Mesenchymal stem cell (in vitro differentiated cells and primary cell): ENCODE results near the gene FGGY.

Source experiments
- DNase-seq: peaks from one replicate; pipeline ENCODE4 v3.0.0-alpha.2; 2013
- H2AFZ ChIP-seq: one replicate; pipeline ENCODE4 v1.6.1; 2013; ENCODE audit warnings: low read depth, mild to moderate bottlenecking, control low read depth, inconsistent platforms, low read length, moderate library complexity
- H2AK5ac ChIP-seq: 2 replicates; pipeline ENCODE4 v1.6.1; 2013; ENCODE audit warnings: low read length, moderate library complexity, mild to moderate bottlenecking, inconsistent platforms; ENCODE audit not compliant: severe bottlenecking
- H2BK120ac ChIP-seq: one replicate; pipeline ENCODE4 v1.6.1; 2013; ENCODE audit warnings: low read depth, mild to moderate bottlenecking, inconsistent platforms, low read length, moderate library complexity
- H2BK12ac ChIP-seq, 2 experiments: one replicate each; pipeline ENCODE4 v1.6.1; 2013; ENCODE audit warnings: inconsistent platforms in 2 of 2, low read length in 2 of 2, mild to moderate bottlenecking in 2 of 2, moderate library complexity in 2 of 2, control low read depth in 1 of 2
- H2BK15ac ChIP-seq: one replicate; pipeline ENCODE4 v1.6.1; 2013; ENCODE audit warnings: mild to moderate bottlenecking, low read depth, inconsistent platforms; ENCODE audit not compliant: poor library complexity, severe bottlenecking
- H2BK5ac ChIP-seq: 2 replicates; pipeline ENCODE4 v1.6.1; 2013; ENCODE audit warnings: low read depth, mild to moderate bottlenecking, low read length, control low read depth, inconsistent platforms; ENCODE audit not compliant: poor library complexity, severe bottlenecking
- H3K14ac ChIP-seq, 2 experiments: one replicate each; pipeline ENCODE4 v1.6.1; 2013; ENCODE audit warnings: inconsistent platforms in 2 of 2, low read length in 2 of 2, control low read depth in 1 of 2, mild to moderate bottlenecking in 1 of 2, moderate library complexity in 1 of 2
- H3K18ac ChIP-seq, 2 experiments: one replicate each; pipeline ENCODE4 v1.6.1; 2013; ENCODE audit warnings: inconsistent platforms in 2 of 2, low read length in 2 of 2, control low read depth in 1 of 2, low read depth in 1 of 2, mild to moderate bottlenecking in 1 of 2
- H3K23ac ChIP-seq, 2 experiments: one replicate each; pipeline ENCODE4 v1.6.1; 2013; ENCODE audit warnings: inconsistent platforms in 2 of 2, low read length in 2 of 2, mild to moderate bottlenecking in 2 of 2, moderate library complexity in 2 of 2, control low read depth in 1 of 2
- H3K27ac ChIP-seq: 2 replicates; pipeline ENCODE4 v1.5.1; 2013; ENCODE audit warnings: mild to moderate bottlenecking, moderate library complexity, low read length, control low read depth, inconsistent platforms; ENCODE audit not compliant: poor library complexity, severe bottlenecking
- H3K27me3 ChIP-seq, 2 experiments: 2 replicates each; pipeline versions ENCODE4 v1.6.1 to v1.7.0; 2013; ENCODE audit warnings: low read length in 2 of 2, mild to moderate bottlenecking in 2 of 2, moderate library complexity in 2 of 2, control low read depth in 1 of 2, inconsistent platforms in 1 of 2; ENCODE audit not compliant: control insufficient read depth in 1 of 2, insufficient read depth in 1 of 2
- H3K36me3 ChIP-seq, 2 experiments: 2 replicates each; pipeline versions ENCODE4 v1.6.1 to v1.7.0; 2013; ENCODE audit warnings: low read length in 2 of 2, control low read depth in 1 of 2, inconsistent platforms in 1 of 2, low read depth in 1 of 2, mild to moderate bottlenecking in 1 of 2; ENCODE audit not compliant: insufficient read depth in 2 of 2, control insufficient read depth in 1 of 2
- H3K4ac ChIP-seq, 2 experiments: one replicate each; pipeline ENCODE4 v1.6.1; 2013; ENCODE audit warnings: inconsistent platforms in 2 of 2, low read length in 2 of 2, mild to moderate bottlenecking in 2 of 2, moderate library complexity in 2 of 2, control low read depth in 1 of 2, low read depth in 1 of 2
- H3K4me1 ChIP-seq: 2 replicates; pipeline ENCODE4 v1.6.1; 2013; ENCODE audit warnings: low read depth, low read length, control low read depth; ENCODE audit not compliant: control insufficient read depth, insufficient read depth
- H3K4me2 ChIP-seq: 2 replicates; pipeline ENCODE4 v1.6.1; 2013; ENCODE audit warnings: low read length, mild to moderate bottlenecking, inconsistent platforms; ENCODE audit not compliant: poor library complexity, severe bottlenecking
- H3K4me3 ChIP-seq, 2 experiments: 2 replicates each; pipeline versions ENCODE4 v1.5.1 to v1.7.0; 2013; ENCODE audit warnings: low read length in 2 of 2, mild to moderate bottlenecking in 2 of 2, control low read depth in 1 of 2, low read depth in 1 of 2; ENCODE audit not compliant: insufficient read depth in 1 of 2
- H3K79me1 ChIP-seq: replicated peaks from 2 replicates; pipeline ENCODE4 v1.6.1; 2013; ENCODE audit warnings: mild to moderate bottlenecking, control low read depth, low read length, inconsistent platforms; ENCODE audit not compliant: poor library complexity, severe bottlenecking
- H3K9ac ChIP-seq: 2 replicates; pipeline ENCODE4 v1.7.0; 2013; ENCODE audit warnings: mild to moderate bottlenecking, low read length, moderate library complexity
- H3K9me3 ChIP-seq: 2 replicates; pipeline ENCODE4 v1.7.0; 2013; ENCODE audit warnings: mild to moderate bottlenecking, low read length; ENCODE audit not compliant: control insufficient read depth
- H4K8ac ChIP-seq: one replicate; pipeline ENCODE4 v1.6.1; 2013; ENCODE audit warnings: inconsistent platforms, mild to moderate bottlenecking, low read length, moderate library complexity
- H4K91ac ChIP-seq: one replicate; pipeline ENCODE4 v1.6.1; 2013; ENCODE audit warnings: mild to moderate bottlenecking, low read length, inconsistent platforms
- WGBS: methylation state at CpG from one replicate; pipeline ENCODE4 v1.1.7; 2013; ENCODE audit warnings: mixed read lengths; 5-methylcytosine and 5-hydroxymethylcytosine counted together

Gene FGGY

GRCh38 chr1:59263111-59263510, 33.8 kb upstream of the FGGY start:
- Histone ChIP-seq H3K79me1 (no peaks in the 10 kb centered on the region), H3K18ac (peak overlapping the region in 1 of 2 experiments; percentile 5), H3K14ac (no peak overlapping the region), H3K27ac (no peak overlapping the region), H3K4ac (no peak overlapping the region), H4K91ac (no peak overlapping the region), H3K27me3 (no peaks in the 10 kb centered on the region), H3K4me3 (no peak overlapping the region), H3K4me2 (no peak overlapping the region), H4K8ac (no peak overlapping the region), H2BK120ac (no peak overlapping the region), H3K4me1 (no peaks in the 10 kb centered on the region), H2BK15ac (no peak overlapping the region), H3K36me3 (no peaks in the 10 kb centered on the region), H2AFZ (no peak overlapping the region), H2BK12ac (no peak overlapping the region), H2BK5ac (no peak overlapping the region), H3K9me3 (no peaks in the 10 kb centered on the region), H3K9ac (no peak overlapping the region), H3K23ac (no peak overlapping the region), H2AK5ac (no peak overlapping the region)
- no peak for DNase-seq

- peak overlapping the region in 1 of 2 experiments; percentile 34 for H3K18ac ChIP-seq
- H3K27ac ChIP-seq: no peak overlapping the region
- H3K14ac ChIP-seq: no peak overlapping the region
- H3K4me1 ChIP-seq: no peaks in the 10 kb centered on the region
- no peak overlapping the region for H3K4me3 ChIP-seq
- no peak overlapping the region for H2BK5ac ChIP-seq
- peak overlapping the region in 1 of 2 experiments; percentile 31 for H2BK12ac ChIP-seq
- H3K4ac ChIP-seq: no peak overlapping the region
- no peak overlapping the region for H4K8ac ChIP-seq
- H3K4me2 ChIP-seq: no peak overlapping the region
- no peak overlapping the region for H4K91ac ChIP-seq
- H3K79me1 ChIP-seq: no peaks in the 10 kb centered on the region
- no peak overlapping the region for H3K23ac ChIP-seq
- 93% methylated on average over 2 of the region's 4 CpGs for WGBS
- H2AK5ac ChIP-seq: no peak overlapping the region
- H2BK15ac ChIP-seq: no peak overlapping the region
- no peaks in the 10 kb centered on the region for H3K9me3 ChIP-seq
- DNase-seq: no peak
- no peak overlapping the region for H3K9ac ChIP-seq
- H2AFZ ChIP-seq: no peak overlapping the region
- H2BK120ac ChIP-seq: no peak overlapping the region
- no peaks in the 10 kb centered on the region for H3K36me3 ChIP-seq
- H3K27me3 ChIP-seq: no peaks in the 10 kb centered on the region
Observed at GRCh38 chr1:59265622-59266021, 31.3 kb upstream of the FGGY start.

- H3K4me2 ChIP-seq: no peak overlapping the region
- H3K79me1 ChIP-seq: no peaks in the 10 kb centered on the region
- H2BK15ac ChIP-seq: no peak overlapping the region
- 88% methylated on average over 3 of the region's 4 CpGs for WGBS
- no peak overlapping the region for H3K18ac ChIP-seq
- H3K14ac ChIP-seq: no peak overlapping the region
- no peak overlapping the region for H3K23ac ChIP-seq
- no peak overlapping the region for H3K9ac ChIP-seq
- H3K36me3 ChIP-seq: no peaks in the 10 kb centered on the region
- H2AFZ ChIP-seq: no peak overlapping the region
- no peak overlapping the region for H2BK120ac ChIP-seq
- no peak overlapping the region for H3K27ac ChIP-seq
- H4K91ac ChIP-seq: no peak overlapping the region
- no peak for DNase-seq
- no peaks in the 10 kb centered on the region for H3K9me3 ChIP-seq
- H2BK5ac ChIP-seq: no peak overlapping the region
- H3K4me3 ChIP-seq: no peak overlapping the region
- H3K4ac ChIP-seq: no peak overlapping the region
- no peaks in the 10 kb centered on the region for H3K4me1 ChIP-seq
- H2AK5ac ChIP-seq: no peak overlapping the region
- no peak overlapping the region for H4K8ac ChIP-seq
- no peaks in the 10 kb centered on the region for H3K27me3 ChIP-seq
- no peak overlapping the region for H2BK12ac ChIP-seq
Observed at GRCh38 chr1:59266180-59266926, 30.5 kb upstream of the FGGY start.

GRCh38 chr1:59266927-59267293, 30.0 kb upstream of the FGGY start:
- H3K23ac ChIP-seq: no peak overlapping the region
- no peaks in the 10 kb centered on the region for H3K36me3 ChIP-seq
- no peak overlapping the region for H3K4me2 ChIP-seq
- no peaks in the 10 kb centered on the region for H3K79me1 ChIP-seq
- H2AFZ ChIP-seq: no peak overlapping the region
- H4K8ac ChIP-seq: no peak overlapping the region
- no peaks in the 10 kb centered on the region for H3K4me1 ChIP-seq
- H2BK5ac ChIP-seq: no peak overlapping the region
- H3K4ac ChIP-seq: no peak overlapping the region
- DNase-seq: no peak
- no peak overlapping the region for H3K14ac ChIP-seq
- H3K27me3 ChIP-seq: no peaks in the 10 kb centered on the region
- no peak overlapping the region for H2AK5ac ChIP-seq
- no peak overlapping the region for H3K4me3 ChIP-seq
- H2BK120ac ChIP-seq: no peak overlapping the region
- no peak overlapping the region for H4K91ac ChIP-seq
- no peaks in the 10 kb centered on the region for H3K9me3 ChIP-seq
- H3K18ac ChIP-seq: no peak overlapping the region
- no peak overlapping the region for H3K9ac ChIP-seq
- H2BK15ac ChIP-seq: no peak overlapping the region
- H2BK12ac ChIP-seq: no peak overlapping the region
- H3K27ac ChIP-seq: no peak overlapping the region
